ENCODE measurements around the gene PRMT2.

Gene PRMT2

DNA sequence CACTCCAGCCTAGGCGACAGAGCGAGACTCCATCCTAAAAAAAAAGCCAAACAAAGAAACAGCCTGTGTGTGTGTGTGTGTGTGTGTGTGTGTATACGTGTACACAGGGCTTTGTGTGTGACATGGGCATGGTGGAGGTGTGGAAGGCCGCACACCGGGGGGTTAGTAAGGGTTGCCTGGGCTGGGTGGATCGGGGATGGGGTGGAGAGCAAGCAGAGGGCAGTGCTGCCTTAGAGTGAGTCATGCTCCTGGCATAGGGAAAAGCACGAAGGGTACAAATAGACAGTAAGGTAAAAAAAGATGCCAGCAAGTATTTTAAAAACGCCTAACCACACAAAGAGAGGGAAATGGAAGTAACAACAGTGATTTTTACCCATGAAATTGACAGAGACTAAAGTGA lies 6.2 kb downstream of the PRMT2 start:
- ChIA-PET CTCF (no interaction called here), POLR2A (no interaction called here)
- H3K4me3 ChIP-seq (ENCODE audit: low read depth, low read length), result no peak overlapping the region
- TF ChIP-seq, protein P1, sequence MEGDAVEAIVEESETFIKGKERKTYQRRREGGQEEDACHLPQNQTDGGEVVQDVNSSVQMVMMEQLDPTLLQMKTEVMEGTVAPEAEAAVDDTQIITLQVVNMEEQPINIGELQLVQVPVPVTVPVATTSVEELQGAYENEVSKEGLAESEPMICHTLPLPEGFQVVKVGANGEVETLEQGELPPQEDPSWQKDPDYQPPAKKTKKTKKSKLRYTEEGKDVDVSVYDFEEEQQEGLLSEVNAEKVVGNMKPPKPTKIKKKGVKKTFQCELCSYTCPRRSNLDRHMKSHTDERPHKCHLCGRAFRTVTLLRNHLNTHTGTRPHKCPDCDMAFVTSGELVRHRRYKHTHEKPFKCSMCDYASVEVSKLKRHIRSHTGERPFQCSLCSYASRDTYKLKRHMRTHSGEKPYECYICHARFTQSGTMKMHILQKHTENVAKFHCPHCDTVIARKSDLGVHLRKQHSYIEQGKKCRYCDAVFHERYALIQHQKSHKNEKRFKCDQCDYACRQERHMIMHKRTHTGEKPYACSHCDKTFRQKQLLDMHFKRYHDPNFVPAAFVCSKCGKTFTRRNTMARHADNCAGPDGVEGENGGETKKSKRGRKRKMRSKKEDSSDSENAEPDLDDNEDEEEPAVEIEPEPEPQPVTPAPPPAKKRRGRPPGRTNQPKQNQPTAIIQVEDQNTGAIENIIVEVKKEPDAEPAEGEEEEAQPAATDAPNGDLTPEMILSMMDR (IDR thresholded peaks at IDR 0.05; ENCODE audit: insufficient read depth, low read length, missing control alignments), result no peak
- no peak for DNase-seq (ENCODE audit: low read depth, low spot score)

DNA sequence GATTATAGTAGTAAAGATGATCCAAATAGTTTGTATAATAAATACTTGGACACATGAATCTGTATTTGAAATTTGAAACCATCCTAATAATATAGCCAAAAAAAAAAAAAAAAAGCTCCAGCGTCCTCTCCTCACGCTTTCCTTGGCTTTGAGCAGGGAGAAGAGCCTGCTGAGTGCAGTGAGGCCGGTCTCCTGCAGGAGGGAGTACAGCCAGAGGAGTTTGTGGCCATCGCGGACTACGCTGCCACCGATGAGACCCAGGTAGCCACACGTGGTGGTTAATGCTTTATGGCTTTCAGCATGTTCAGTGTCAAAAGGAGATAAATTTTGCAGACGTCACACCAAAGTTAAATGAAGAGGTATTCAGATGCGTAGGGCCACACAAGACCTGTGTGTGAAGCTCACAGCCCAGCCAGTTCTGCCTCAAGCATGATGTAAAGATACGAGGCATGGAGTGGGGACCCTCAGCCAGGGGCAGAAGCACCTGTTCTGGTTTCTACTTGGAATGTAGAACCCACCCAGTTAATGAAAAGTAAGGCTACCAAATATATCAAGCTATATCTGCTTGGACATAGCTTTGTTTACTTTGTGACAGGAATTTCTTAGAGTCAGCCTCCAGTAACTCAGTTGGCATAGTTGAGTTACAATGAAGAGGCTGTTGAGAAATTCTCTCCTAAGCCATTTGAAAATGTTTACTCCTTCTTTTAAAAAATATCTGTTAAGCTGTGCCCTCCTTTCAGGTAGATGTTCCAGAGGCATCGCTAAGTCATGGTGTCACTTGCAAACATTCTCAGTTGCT lies 8.1 kb downstream of the PRMT2 start:
- TF ChIP-seq, protein P1 (IDR thresholded peaks at IDR 0.05; ENCODE audit: insufficient read depth, low read length, missing control alignments), result no peak
- POLR2A ChIA-PET, result interaction anchor here (0.7 to 1.1 kb wide), 2 partner anchors 8 to 10 kb away, joined by 3 to 4 read pairs; partner anchors contain the start of gene PRMT2
- H3K4me3 ChIP-seq (ENCODE audit: low read depth, low read length), result no peak overlapping the region
- DNase-seq (ENCODE audit: low read depth, low spot score), result no peak
- CTCF ChIA-PET, result interaction anchor here (1.3 to 1.8 kb wide), 5 partner anchors 8 to 18 kb away, joined by 3 to 9 read pairs (median 3); partner anchors contain the start of gene PRMT2

DNA sequence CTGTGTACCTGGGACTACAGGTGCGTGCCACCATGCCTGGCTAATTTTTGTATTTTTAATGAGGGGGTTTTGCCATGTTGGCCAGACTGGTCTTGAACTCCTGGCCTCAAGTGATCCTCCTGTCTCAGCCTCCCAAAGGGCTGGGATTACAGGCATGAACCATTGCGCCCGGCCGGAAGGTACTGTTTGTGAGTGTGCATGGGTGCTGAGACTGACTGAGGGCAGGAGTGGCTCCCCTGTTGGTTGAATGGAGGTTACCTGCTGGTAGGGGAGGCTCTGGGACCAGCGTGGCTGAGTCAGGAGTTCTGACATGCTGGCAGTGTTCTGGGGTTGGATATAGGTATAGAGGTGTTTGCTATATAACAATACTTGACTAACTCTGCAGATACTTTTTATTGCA lies 10.4 kb downstream of the PRMT2 start:
- CTCF ChIA-PET, result interaction anchor here (0.9 to 2.2 kb wide), 4 partner anchors 12 to 16 kb away, joined by 3 to 10 read pairs (median 8); no protein-coding TSS in a partner anchor
- no peak for DNase-seq (ENCODE audit: low read depth, low spot score)
- H3K4me3 ChIP-seq (ENCODE audit: low read depth, low read length), result no peak overlapping the region
- TF ChIP-seq, protein P1 (IDR thresholded peaks at IDR 0.05; ENCODE audit: insufficient read depth, low read length, missing control alignments), result no peak
- POLR2A ChIA-PET, result no interaction called here

DNA sequence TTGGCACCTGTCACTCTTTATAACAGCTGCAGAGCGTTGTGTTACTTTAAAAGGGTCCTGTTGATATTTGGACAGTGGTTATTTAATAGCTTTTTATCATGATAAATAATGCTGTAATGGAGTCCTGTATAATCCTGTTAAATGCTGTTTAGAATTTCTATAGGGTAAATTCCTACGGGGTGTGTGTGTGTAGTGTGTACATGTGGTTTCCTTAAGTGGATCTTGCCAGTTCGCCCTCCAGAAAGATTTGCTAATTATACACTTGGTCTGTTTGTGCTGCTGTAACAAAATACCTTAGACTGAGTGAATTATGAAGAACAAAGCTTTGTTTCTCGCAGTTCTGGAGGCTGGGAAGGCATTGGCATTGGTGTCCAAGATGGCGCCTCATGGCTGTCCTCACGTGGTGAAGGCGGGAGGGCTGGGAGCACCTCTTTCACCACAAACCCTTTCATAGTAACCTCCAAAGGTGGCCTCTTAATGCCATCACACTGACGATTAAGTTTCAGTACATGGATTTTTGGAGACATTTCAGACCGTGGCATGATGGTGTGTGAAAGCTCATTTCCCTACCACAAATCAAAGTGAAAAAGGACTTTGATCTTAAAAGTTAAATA lies 11.2 kb downstream of the PRMT2 start:
- no peak for DNase-seq (ENCODE audit: low read depth, low spot score)
- CTCF ChIA-PET, result interaction anchor here (0.9 to 2.2 kb wide), 6 partner anchors 10 to 17 kb away, joined by 3 to 10 read pairs (median 8); no protein-coding TSS in a partner anchor
- POLR2A ChIA-PET, result no interaction called here
- H3K4me3 ChIP-seq (ENCODE audit: low read depth, low read length), result no peak overlapping the region
- TF ChIP-seq, protein P1 (IDR thresholded peaks at IDR 0.05; ENCODE audit: insufficient read depth, low read length, missing control alignments), result no peak

DNA sequence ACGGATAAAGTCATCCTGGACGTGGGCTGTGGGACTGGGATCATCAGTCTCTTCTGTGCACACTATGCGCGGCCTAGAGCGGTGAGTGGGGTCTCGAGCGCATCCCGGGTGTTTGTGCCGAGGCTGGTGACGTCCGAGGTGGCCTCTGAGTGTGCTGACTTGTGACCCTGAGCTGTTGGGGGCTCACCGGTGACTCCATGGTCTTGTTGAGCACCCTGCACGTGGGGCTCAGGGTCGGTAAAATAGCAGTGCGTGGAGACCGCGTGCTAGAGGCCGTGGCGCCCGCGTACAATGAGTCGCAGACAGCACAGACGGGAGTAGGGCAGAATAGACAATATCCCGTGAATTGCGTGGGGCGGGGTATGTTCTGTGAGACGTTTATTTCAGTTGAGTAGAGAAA lies 13.1 kb downstream of the PRMT2 start:
- no peak overlapping the region for H3K4me3 ChIP-seq (ENCODE audit: low read depth, low read length)
- POLR2A ChIA-PET, result no interaction called here
- TF ChIP-seq, protein P1 (IDR thresholded peaks at IDR 0.05; ENCODE audit: insufficient read depth, low read length, missing control alignments), result no peak
- CTCF ChIA-PET, result interaction anchor here (2.2 kb wide), 1 partner anchor 12 kb away, joined by 9 read pairs; no protein-coding TSS in a partner anchor
- DNase-seq (ENCODE audit: low read depth, low spot score), result no peak

DNA sequence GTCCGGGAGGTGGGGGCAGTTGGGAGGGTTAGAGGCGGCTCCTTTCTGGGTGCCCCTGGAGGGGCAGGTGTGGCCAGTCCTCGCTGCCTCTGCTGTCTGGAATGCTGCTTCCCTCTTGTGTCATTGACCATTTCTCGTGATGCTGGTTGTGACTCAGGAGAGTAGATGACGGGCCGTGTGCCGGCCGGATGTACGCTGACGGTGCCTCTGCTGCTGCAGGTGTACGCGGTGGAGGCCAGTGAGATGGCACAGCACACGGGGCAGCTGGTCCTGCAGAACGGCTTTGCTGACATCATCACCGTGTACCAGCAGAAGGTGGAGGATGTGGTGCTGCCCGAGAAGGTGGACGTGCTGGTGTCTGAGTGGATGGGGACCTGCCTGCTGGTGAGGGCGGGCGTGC lies 13.9 kb downstream of the PRMT2 start:
- TF ChIP-seq, protein P1 (IDR thresholded peaks at IDR 0.05; ENCODE audit: insufficient read depth, low read length, missing control alignments), result no peak
- DNase-seq (ENCODE audit: low read depth, low spot score), result no peak
- ChIA-PET POLR2A (no interaction called here), CTCF (interaction anchor here (1.4 kb wide), 1 partner anchor 11 kb away, joined by 3 read pairs; no protein-coding TSS in a partner anchor)
- H3K4me3 ChIP-seq (ENCODE audit: low read depth, low read length), result no peak overlapping the region
